Activated T-cell treated with anti-CD3 and anti-CD28 coated beads, Interleukin-2, amount 50 U/mL, for 4 hours (primary cell): ENCODE results near the gene ZNF511. TPM values are rescaled to one million over a fixed set of nuclear protein-coding genes. Genes with fewer than 3 reads are reported as not detected.

Experiments
- ATAC-seq, 2 donors: fragments of 200-7000 bp; cut with Tn5 transposase; one replicate each; pipeline ENCODE4 v1.10.0; 2021
- DNase-seq: peaks from one replicate; pipeline ENCODE4 v3.0.0-alpha.2; 2020
- H3K27me3 Mint-ChIP-seq: one replicate; pipeline ENCODE4 v1.8.0; 2021; ENCODE audit warnings: low read depth, mixed read lengths
- H3K36me3 Mint-ChIP-seq: one replicate; pipeline ENCODE4 v1.8.0; 2022; ENCODE audit warnings: mixed read lengths; ENCODE audit not compliant: insufficient read depth
- H3K4me1 Mint-ChIP-seq: one replicate; pipeline ENCODE4 v1.8.0; 2021; ENCODE audit warnings: low read depth, mixed read lengths
- H3K4me3 Mint-ChIP-seq: one replicate; pipeline ENCODE4 v1.8.0; 2021; ENCODE audit warnings: mild to moderate bottlenecking, moderate library complexity, mixed read lengths
- H3K9me3 Mint-ChIP-seq: one replicate; pipeline ENCODE4 v1.8.0; 2021; ENCODE audit warnings: mixed read lengths
- total RNA-seq, 3 donors: library from RNA; stranded (reverse); gene quantifications; one replicate each; pipeline ENCODE4 v1.2.1, GENCODE V29; 2021

ZNF511 gene
- total RNA-seq, 3 donors from 2014 or later = 84.4 to 117 (median 97.3) TPM

GRCh38 chr10:133359972-133360610, 51.4 kb downstream of the ZNF511 start:
- Mint-ChIP-seq H3K4me3 (no peak overlapping the region), H3K36me3 (peaks cover 10% of the 10 kb centered on the region), H3K27me3 (no peaks in the 10 kb centered on the region), H3K4me1 (peaks cover 10% of the 10 kb centered on the region), H3K9me3 (no peaks in the 10 kb centered on the region)
- ATAC-seq (no peak), DNase-seq (no peak)

DNA sequence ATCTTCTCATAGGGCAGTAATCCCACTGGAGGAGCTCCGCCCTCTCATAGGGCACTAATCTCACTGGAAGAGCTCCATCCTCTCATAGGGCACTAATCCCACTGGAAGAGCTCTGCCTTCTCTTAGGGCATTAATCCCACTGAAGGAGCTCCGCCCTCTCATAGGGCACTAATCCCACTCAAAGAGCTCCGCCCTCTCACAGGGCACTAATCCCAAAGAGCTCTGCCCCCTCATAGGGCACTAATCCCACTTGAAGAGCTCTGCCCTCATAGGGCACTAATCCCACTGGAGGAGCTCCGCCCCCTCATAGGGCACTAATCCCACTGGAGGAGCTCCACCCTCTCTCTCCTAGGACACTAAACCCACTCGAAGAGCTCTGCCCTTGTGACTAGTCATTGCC, 52.5 kb downstream of the ZNF511 start:
- Mint-ChIP-seq H3K4me1 (peaks cover 7% of the 10 kb centered on the region), H3K36me3 (peaks cover 7% of the 10 kb centered on the region), H3K9me3 (no peaks in the 10 kb centered on the region), H3K27me3 (no peaks in the 10 kb centered on the region), H3K4me3 (no peak overlapping the region)
- ATAC-seq (no peak), DNase-seq (no peak)

GRCh38 chr10:133361773-133362441, 53.2 kb downstream of the ZNF511 start:
- Mint-ChIP-seq H3K4me1 (peaks cover 7% of the 10 kb centered on the region), H3K4me3 (no peak overlapping the region), H3K9me3 (no peaks in the 10 kb centered on the region), H3K36me3 (peaks cover 7% of the 10 kb centered on the region), H3K27me3 (no peaks in the 10 kb centered on the region)
- no peak for DNase-seq
- no peak for ATAC-seq

Other genes with a start within 250 kb of the ZNF511 start
- gene ADGRA1, start 221.0 kb upstream of the ZNF511 start, total RNA-seq = not detected
- gene KNDC1, start 148.7 kb upstream of the ZNF511 start, total RNA-seq = under 1 TPM in 1 of 3 donors, not detected in 2; 0.05 TPM
- gene UTF1, start 78.7 kb upstream of the ZNF511 start, total RNA-seq = under 1 TPM in 1 of 3 donors, not detected in 2; 0.25 TPM
- not detected for gene VENTX, start 71.1 kb upstream of the ZNF511 start, total RNA-seq
- gene ADAM8, start 32.0 kb upstream of the ZNF511 start, total RNA-seq = 10 to 100 TPM; 62.8 to 72.7 (median 70.7) TPM
- 10 to 100 TPM; 59.6 to 67.9 (median 62.6) TPM for gene TUBGCP2, start within 50 bp of the ZNF511 start, total RNA-seq
- not detected for gene CALY, start 28.0 kb downstream of the ZNF511 start, total RNA-seq
- gene PRAP1, start 38.5 kb downstream of the ZNF511 start, total RNA-seq = not detected
- 10 to 100 TPM; 40.7 to 47.4 (median 46.6) TPM for gene FUOM, start 49.1 kb downstream of the ZNF511 start, total RNA-seq
- 10 to 100 TPM; 53.1 to 55.6 (median 53.9) TPM for gene ECHS1, start 64.4 kb downstream of the ZNF511 start, total RNA-seq
- gene PAOX, start 70.3 kb downstream of the ZNF511 start, total RNA-seq = 1 to 10 TPM; 2.6 to 3.2 (median 2.9) TPM
- gene MTG1, start 85.2 kb downstream of the ZNF511 start, total RNA-seq = 10 to 100 TPM; 60.3 to 68.1 (median 67.1) TPM
- gene SPRN, start 115.7 kb downstream of the ZNF511 start, total RNA-seq = not detected
- 1 to 10 TPM; 1.1 to 1.8 (median 1.8) TPM for gene SCART1, start 145.0 kb downstream of the ZNF511 start, total RNA-seq
- gene CYP2E1, start 218.4 kb downstream of the ZNF511 start, total RNA-seq = 1 to 10 TPM in 2 of 3 donors, under 1 TPM in 1; 0.69 to 1.1 (median 1.0) TPM